GM19238 (cell line): Measurements from ENCODE around the gene ASCL3.
"Not testable (repeated sequence)": the region's sequence is repeated elsewhere in the genome, so short reads cannot be mapped to it uniquely, and the experiment has no call there.

Experiments
- DNase-seq: peaks from one replicate; pipeline ENCODE4 v3.0.0; 2011; ENCODE audit warnings: low spot score; ENCODE audit not compliant: insufficient read length

Gene ASCL3

GRCh38 chr11:8911029-8911823 lies 31.6 kb downstream of the ASCL3 start, which contains the start of gene AKIP1:
Gene AKIP1 (plus strand): TSS chr11:8911189. CDS start chr11:8911450, 261 bp downstream.
- DNase-seq, result peak; percentile 85

GRCh38 chr11:8910649-8911026 lies 32.2 kb downstream of the ASCL3 start:
- no peak for DNase-seq

- DNase-seq, result no peak
Measured at GRCh38 chr11:8908099-8908498, 34.7 kb downstream of the ASCL3 start.

GRCh38 chr11:8907116-8907515 lies 35.7 kb downstream of the ASCL3 start:
- no peak for DNase-seq

GRCh38 chr11:8905528-8906165 lies 37.2 kb downstream of the ASCL3 start:
- DNase-seq, result no peak

- no peak for DNase-seq
Measured at GRCh38 chr11:8899119-8899753, 43.6 kb downstream of the ASCL3 start.

- not testable (repeated sequence) for DNase-seq
Measured at GRCh38 chr11:8891185-8891584, 51.6 kb downstream of the ASCL3 start.
